K562 (cell line): ENCODE measurements around the gene BAIAP3. TPM values are rescaled to one million over a fixed set of nuclear protein-coding genes. Genes with fewer than 3 reads are reported as not detected.

ENCODE experiments used
- ATAC-seq: fragments of 200-7000 bp; cut with Tn5 transposase; 3 replicates; pipeline ENCODE4 v1.9.1; 2020; ENCODE audit warnings: moderate library complexity
- BruUV-seq: library from RNA; stranded (reverse); fragments of 400-500 nt; replicated peaks from 2 replicates; lab custom pipeline; 2021; lab: Mats Ljungman, UMichigan
- CTCF ChIA-PET: fragments of 300-600 bp; formaldehyde crosslinking; extraction: SDS; loops from one replicate; lab custom pipeline; 2021; ENCODE audit warnings: low intra/inter-chr PET ratio; lab: Yijun Ruan, JAX
- POLR2A ChIA-PET: fragments of 300-600, 350-650 bp; sonication (Branson Sonifier 250); formaldehyde crosslinking; extraction: SDS; loops from one replicate; lab custom pipeline; 2021; ENCODE audit warnings: antibody characterized with exemption, inconsistent platforms; lab: Yijun Ruan, JAX
- DNase-seq, 4 experiments: peaks; one replicate each; pipeline versions ENCODE4 v3.0.0 to v3.0.0-alpha.2; 2011 to 2018; ENCODE audit warnings: low spot score in 3 of 4, mixed read lengths in 3 of 4; ENCODE audit errors: extremely low read depth in 1 of 4
- FAIRE-seq: peaks from 2 replicates; lab custom pipeline; 2011; peaks lifted over from hg19 to GRCh38; lab: Jason Lieb, UNC
- H2AFZ ChIP-seq: 2 replicates; pipeline ENCODE4 v1.6.0; 2011; ENCODE audit warnings: low read depth, low read length, control low read depth, inconsistent platforms
- H3K27ac ChIP-seq: fragments of 200-600 bp; 3 replicates; pipeline ENCODE4 v1.8.0; 2011; ENCODE audit warnings: low read depth, mild to moderate bottlenecking, control low read depth, inconsistent platforms, low read length, moderate library complexity, mixed read lengths; ENCODE audit errors: extremely low read depth
- H3K27me3 ChIP-seq, 2 experiments: fragments of 300-600 bp in 1 of 2; 2 replicates in 1 of 2; 3 replicates in 1 of 2; pipeline versions ENCODE4 v1.6.0 to v1.8.0; 2011; ENCODE audit warnings: inconsistent platforms in 2 of 2, low read length in 2 of 2, mild to moderate bottlenecking in 1 of 2, mixed read lengths in 1 of 2, moderate library complexity in 1 of 2; ENCODE audit not compliant: control insufficient read depth in 2 of 2, insufficient read depth in 2 of 2
- H3K36me3 ChIP-seq: fragments of 300-600 bp; 3 replicates; pipeline ENCODE4 v1.8.0; 2011; ENCODE audit warnings: mild to moderate bottlenecking, low read length, inconsistent platforms; ENCODE audit not compliant: control insufficient read depth, insufficient read depth
- H3K4me1 ChIP-seq, 2 experiments: fragments of 200-600 bp in 1 of 2; replicated peaks in 1 of 2; 2 replicates in 1 of 2; 3 replicates in 1 of 2; pipeline versions ENCODE4 v1.5.1 to v1.8.0; 2011; ENCODE audit warnings: inconsistent platforms in 2 of 2, low read length in 2 of 2, mild to moderate bottlenecking in 1 of 2, mixed read lengths in 1 of 2, moderate library complexity in 1 of 2; ENCODE audit not compliant: control insufficient read depth in 2 of 2, insufficient read depth in 2 of 2
- H3K4me2 ChIP-seq: 2 replicates; pipeline ENCODE4 v1.6.1; 2011; ENCODE audit warnings: low read length, control low read depth, inconsistent platforms, mixed read lengths; ENCODE audit not compliant: insufficient read depth
- H3K4me3 ChIP-seq: fragments of 200-600 bp; sonication (generic), shearing (Covaris generic); 2 replicates; pipeline ENCODE4 v1.5.1; 2016; ENCODE audit warnings: control low read depth, inconsistent platforms
- H3K79me2 ChIP-seq: fragments of 200-600 bp; 3 replicates; pipeline ENCODE4 v1.8.0; 2011; ENCODE audit warnings: low read length, inconsistent platforms; ENCODE audit not compliant: control insufficient read depth, insufficient read depth
- H3K9ac ChIP-seq, 2 experiments: 2 replicates each; pipeline versions ENCODE4 v1.6.0 to v1.6.1; 2011; ENCODE audit warnings: low read depth in 2 of 2, low read length in 2 of 2, control low read depth in 1 of 2, inconsistent platforms in 1 of 2, mild to moderate bottlenecking in 1 of 2, mixed read lengths in 1 of 2; ENCODE audit not compliant: insufficient read depth in 1 of 2
- H3K9me1 ChIP-seq: one replicate; pipeline ENCODE4 v1.6.0; 2011; ENCODE audit warnings: inconsistent platforms, mild to moderate bottlenecking, low read length, moderate library complexity; ENCODE audit not compliant: control insufficient read depth, insufficient read depth
- H3K9me3 ChIP-seq: replicated peaks from 2 replicates; pipeline ENCODE4 v1.5.1; 2011; ENCODE audit warnings: low read depth, low read length, inconsistent platforms; ENCODE audit not compliant: control insufficient read depth, insufficient read depth
- H4K20me1 ChIP-seq: replicated peaks from 2 replicates; pipeline ENCODE4 v1.6.1; 2011; ENCODE audit warnings: low read length, inconsistent platforms, mixed read lengths; ENCODE audit not compliant: control insufficient read depth, insufficient read depth
- MEF2A ChIP-seq: IDR thresholded peaks from 2 replicates; pipeline ENCODE4 v1.6.1; 2011; ENCODE audit warnings: low read depth, mild to moderate bottlenecking, low read length, moderate library complexity; ENCODE audit not compliant: control insufficient read depth
- MYNN ChIP-seq, 2 experiments: sonication (generic); formaldehyde crosslinking in 1 of 2; IDR thresholded peaks; 2 replicates each; pipeline versions ENCODE4 v1.5.0 to v1.6.1; 2016 to 2020; ENCODE audit warnings: antibody characterized with exemption in 1 of 2, missing genetic modification reagents in 1 of 2
- OTX1 ChIP-seq: fragments of 450-650 bp; formaldehyde crosslinking; IDR thresholded peaks from 2 replicates; pipeline ENCODE4 v1.4.0; 2022; ENCODE audit warnings: mild to moderate bottlenecking
- ZNF184 ChIP-seq: sonication (generic); formaldehyde crosslinking; IDR thresholded peaks from 2 replicates; pipeline ENCODE4 v1.5.0; 2020; ENCODE audit warnings: missing genetic modification reagents
- WGBS: fragments of 100-300 bp; shearing (Covaris generic); methylation state at CpG from one replicate; pipeline ENCODE4 v1.1.6; 2016; ENCODE audit warnings: low coverage, mixed read lengths; ENCODE audit not compliant: insufficient coverage; ENCODE audit errors: missing lambda C conversion rate; 5-methylcytosine and 5-hydroxymethylcytosine counted together
- in situ Hi-C: fragments of 300-500 bp; cut with MboI; formaldehyde crosslinking; loops from 4 replicates; pipeline ENCODE4 v1.15.0; 2018; ENCODE audit warnings: inconsistent platforms, mixed read lengths
- intact Hi-C: fragments of 100-400 bp; cut with micrococcal nuclease; formaldehyde crosslinking; loops from 2 replicates; pipeline ENCODE4 v1.14.2; 2022
- polyA plus RNA-seq, 8 experiments: library from polyadenylated mRNA; depleted of rRNA in 4 of 8; stranded (reverse) in 5 of 8; unstranded in 3 of 8; fragments of >200 nt; fragmentation: Nextera tagmentation in 2 of 8; fragmentation: Illumina TruSeq in 1 of 8; extraction: Ambion mirVana in 2 of 8; extraction: Trizol in 1 of 8; gene quantifications; 2 replicates each; pipeline versions ENCODE4 v1.2.1 to v1.2.3, GENCODE V29; 2011 to 2014; ENCODE audit warnings: inconsistent platforms in 1 of 8, missing spikeins in 1 of 8
- total RNA-seq, 7 experiments: library from RNA; depleted of rRNA in 6 of 7; stranded (reverse); fragments of >200 nt in 6 of 7; fragmentation: Illumina TruSeq in 2 of 7; extraction: Trizol in 2 of 7; gene quantifications; 2 replicates each; pipeline versions ENCODE4 v1.2.1 to v1.2.3, GENCODE V29; 2011 to 2021; ENCODE audit warnings: low replicate concordance in 1 of 7
- TF ChIP-seq, protein P1 (sequence below): fragments of 250-450 bp; sonication (Bioruptor Pico); IDR thresholded peaks from 2 replicates; pipeline ENCODE4 v1.4.0; 2020; ENCODE audit warnings: mild to moderate bottlenecking, moderate library complexity
- TF ChIP-seq, protein P2 (sequence below): sonication (generic); formaldehyde crosslinking; IDR thresholded peaks from 2 replicates; pipeline ENCODE4 v1.8.0; 2022; ENCODE audit warnings: missing genetic modification reagents, mild to moderate bottlenecking, moderate library complexity, borderline replicate concordance
- TF ChIP-seq, protein P3 (sequence below): fragments of 250-450 bp; sonication (Bioruptor Pico); IDR thresholded peaks from 2 replicates; pipeline ENCODE4 v1.5.1; 2021; ENCODE audit warnings: mild to moderate bottlenecking

The BAIAP3 gene
- total and polyA plus RNA-seq, 9 of the 15 experiments (the other 6 are each of a cell fraction or from before 2014, with no cell fraction given) = 0.03 to 4.5 (median 0.57) TPM; not detected in 1

DNA sequence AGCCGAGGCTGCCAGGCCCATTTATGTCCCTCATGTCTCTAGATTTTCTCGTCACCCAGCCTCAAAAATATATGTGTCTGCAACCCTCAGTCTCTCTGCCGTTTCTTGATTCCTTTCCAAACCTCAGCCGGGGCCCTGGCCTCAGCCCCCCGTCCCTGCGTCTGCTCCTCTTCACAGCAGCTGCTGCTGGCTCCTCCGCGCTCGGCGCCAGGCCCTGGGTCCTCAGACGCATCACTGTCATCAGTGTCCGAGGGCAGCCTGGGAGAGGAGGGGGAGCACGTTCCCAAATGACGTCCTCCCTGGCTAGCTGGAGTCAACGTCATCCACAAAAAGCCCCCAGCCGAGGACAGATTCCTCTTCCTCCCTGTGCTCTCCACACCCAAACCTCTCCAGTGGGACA, 15.9 kb downstream of the BAIAP3 start (continued):
- TF ChIP-seq, protein P1, sequence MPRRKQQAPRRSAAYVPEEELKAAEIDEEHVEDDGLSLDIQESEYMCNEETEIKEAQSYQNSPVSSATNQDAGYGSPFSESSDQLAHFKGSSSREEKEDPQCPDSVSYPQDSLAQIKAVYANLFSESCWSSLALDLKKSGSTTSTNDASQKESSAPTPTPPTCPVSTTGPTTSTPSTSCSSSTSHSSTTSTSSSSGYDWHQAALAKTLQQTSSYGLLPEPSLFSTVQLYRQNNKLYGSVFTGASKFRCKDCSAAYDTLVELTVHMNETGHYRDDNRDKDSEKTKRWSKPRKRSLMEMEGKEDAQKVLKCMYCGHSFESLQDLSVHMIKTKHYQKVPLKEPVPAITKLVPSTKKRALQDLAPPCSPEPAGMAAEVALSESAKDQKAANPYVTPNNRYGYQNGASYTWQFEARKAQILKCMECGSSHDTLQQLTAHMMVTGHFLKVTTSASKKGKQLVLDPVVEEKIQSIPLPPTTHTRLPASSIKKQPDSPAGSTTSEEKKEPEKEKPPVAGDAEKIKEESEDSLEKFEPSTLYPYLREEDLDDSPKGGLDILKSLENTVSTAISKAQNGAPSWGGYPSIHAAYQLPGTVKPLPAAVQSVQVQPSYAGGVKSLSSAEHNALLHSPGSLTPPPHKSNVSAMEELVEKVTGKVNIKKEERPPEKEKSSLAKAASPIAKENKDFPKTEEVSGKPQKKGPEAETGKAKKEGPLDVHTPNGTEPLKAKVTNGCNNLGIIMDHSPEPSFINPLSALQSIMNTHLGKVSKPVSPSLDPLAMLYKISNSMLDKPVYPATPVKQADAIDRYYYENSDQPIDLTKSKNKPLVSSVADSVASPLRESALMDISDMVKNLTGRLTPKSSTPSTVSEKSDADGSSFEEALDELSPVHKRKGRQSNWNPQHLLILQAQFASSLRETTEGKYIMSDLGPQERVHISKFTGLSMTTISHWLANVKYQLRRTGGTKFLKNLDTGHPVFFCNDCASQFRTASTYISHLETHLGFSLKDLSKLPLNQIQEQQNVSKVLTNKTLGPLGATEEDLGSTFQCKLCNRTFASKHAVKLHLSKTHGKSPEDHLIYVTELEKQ (CRISPR knock-in tag) = no peak
- TF ChIP-seq, all 486 proteins: peak for 0

DNA sequence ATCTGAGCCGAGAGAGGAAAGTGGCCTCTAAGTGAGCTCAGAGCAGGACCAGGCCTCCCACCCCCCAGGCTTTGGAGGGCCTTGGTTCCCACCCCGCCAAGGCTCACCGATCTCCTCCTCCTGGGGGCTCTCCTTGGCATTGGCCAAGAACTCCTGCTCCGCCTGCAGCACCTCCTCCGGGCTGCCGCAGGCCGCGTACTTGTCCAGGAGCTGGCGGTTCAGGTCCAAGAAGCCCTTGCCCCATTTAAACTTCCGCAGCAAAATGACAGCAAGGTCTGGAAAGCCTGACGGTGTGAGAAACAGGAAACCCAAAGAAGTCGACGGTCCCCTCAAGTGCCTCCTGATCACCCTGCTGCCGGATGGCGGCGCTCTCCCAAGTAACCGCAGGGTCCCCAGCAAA, 16.5 kb downstream of the BAIAP3 start:
- no peak overlapping the region; the same call in 1 of the 2 replicates for H3K4me3 ChIP-seq
- FAIRE-seq (no peak), DNase-seq (no peak), ATAC-seq (no peak)
- H3K27me3 ChIP-seq = no peaks in the 10 kb centered on the region
- H3K4me2 ChIP-seq = no peak overlapping the region
- H4K20me1 ChIP-seq = peaks cover 2% of the 10 kb centered on the region
- peaks cover 39% of the 10 kb centered on the region for H3K79me2 ChIP-seq
- TF ChIP-seq MYNN (IDR thresholded peaks at IDR 0.05) = no peak
- no peak for TF ChIP-seq MYNN (CRISPR knock-in tag; IDR thresholded peaks at IDR 0.05)
- TF ChIP-seq, protein P2, sequence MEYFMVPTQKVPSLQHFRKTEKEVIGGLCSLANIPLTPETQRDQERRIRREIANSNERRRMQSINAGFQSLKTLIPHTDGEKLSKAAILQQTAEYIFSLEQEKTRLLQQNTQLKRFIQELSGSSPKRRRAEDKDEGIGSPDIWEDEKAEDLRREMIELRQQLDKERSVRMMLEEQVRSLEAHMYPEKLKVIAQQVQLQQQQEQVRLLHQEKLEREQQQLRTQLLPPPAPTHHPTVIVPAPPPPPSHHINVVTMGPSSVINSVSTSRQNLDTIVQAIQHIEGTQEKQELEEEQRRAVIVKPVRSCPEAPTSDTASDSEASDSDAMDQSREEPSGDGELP = no peak
- no peak for TF ChIP-seq MEF2A
- no peak for TF ChIP-seq OTX1 (CRISPR knock-in tag)
- no peak for TF ChIP-seq ZNF184
- TF ChIP-seq, protein P3, sequence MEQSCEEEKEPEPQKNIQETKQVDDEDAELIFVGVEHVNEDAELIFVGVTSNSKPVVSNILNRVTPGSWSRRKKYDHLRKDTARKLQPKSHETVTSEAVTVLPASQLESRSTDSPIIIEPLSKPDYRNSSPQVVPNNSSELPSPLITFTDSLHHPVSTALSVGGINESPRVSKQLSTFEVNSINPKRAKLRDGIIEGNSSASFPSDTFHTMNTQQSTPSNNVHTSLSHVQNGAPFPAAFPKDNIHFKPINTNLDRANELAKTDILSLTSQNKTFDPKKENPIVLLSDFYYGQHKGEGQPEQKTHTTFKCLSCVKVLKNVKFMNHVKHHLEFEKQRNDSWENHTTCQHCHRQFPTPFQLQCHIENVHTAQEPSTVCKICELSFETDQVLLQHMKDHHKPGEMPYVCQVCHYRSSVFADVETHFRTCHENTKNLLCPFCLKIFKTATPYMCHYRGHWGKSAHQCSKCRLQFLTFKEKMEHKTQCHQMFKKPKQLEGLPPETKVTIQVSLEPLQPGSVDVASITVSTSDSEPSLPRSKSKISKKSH (CRISPR knock-in tag) = no peak
- no peak overlapping the region for H3K27ac ChIP-seq
- no peaks in the 10 kb centered on the region for H3K9me3 ChIP-seq
- intact Hi-C loops (loop anchor here (10.0 kb wide), 1 partner anchor 55 kb away; no protein-coding TSS in a partner anchor), in situ Hi-C loops (no loop called here)
- H2AFZ ChIP-seq = no peak overlapping the region
- H3K4me1 ChIP-seq = peaks cover 4 to 85% of the 10 kb centered on the region in 2 experiments; a peak in 3 of 5 replicates
- no peaks in the 10 kb centered on the region for H3K9me1 ChIP-seq
- POLR2A ChIA-PET = interaction anchor here (1.6 kb wide), 1 partner anchor 29 kb away, joined by 5 read pairs; no protein-coding TSS in a partner anchor
- 93% methylated on average over 11 of the region's 17 CpGs for WGBS
- H3K36me3 ChIP-seq = peaks cover 22% of the 10 kb centered on the region; the same call in 1 of the 3 replicates
- no TSS peak for BruUV-seq
- CTCF ChIA-PET = no interaction called here
- peak overlapping the region in 1 of 2 experiments; percentile 71; a peak in 2 of 4 replicates for H3K9ac ChIP-seq
